ENCODE data around the gene PLAC1.

GRCh38 chrX:134530845-134531244 lies 127.4 kb downstream of the PLAC1 start:
- TF ChIP-seq CTCF (IDR thresholded peaks at IDR 0.05) (no peak), EP300 (IDR thresholded peaks at IDR 0.05) (no peak), POLR2AphosphoS5 (IDR thresholded peaks at IDR 0.05) (no peak), POLR2A (IDR thresholded peaks at IDR 0.05) (no peak)
